A549 treated with CpdA at 1 μM for 4 hours (cell line): ENCODE measurements around the gene TMEM272. TPM values are rescaled to one million over a fixed set of nuclear protein-coding genes. Genes with fewer than 3 reads are reported as not detected.

Experiments
- total RNA-seq: library from RNA; stranded (reverse); fragments of 200-300 nt; extraction: Qiagen RNA extraction; gene quantifications from 5 replicates; pipeline ENCODE4 v1.2.3, GENCODE V29; 2022; ENCODE audit warnings: low read depth

The TMEM272 gene, protein sequence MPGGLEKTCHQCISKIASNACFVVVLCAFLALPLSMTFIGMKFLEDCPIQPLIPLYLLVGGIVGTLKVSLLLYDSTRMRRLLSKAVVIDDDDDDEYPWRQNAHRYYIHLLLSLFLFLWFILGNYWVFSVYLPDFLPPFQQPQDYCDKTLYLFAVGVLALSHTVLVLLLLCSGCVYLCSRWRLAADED
- total RNA-seq, result 0.01 TPM in 1 of 5 replicates, not detected in the others

DNA sequence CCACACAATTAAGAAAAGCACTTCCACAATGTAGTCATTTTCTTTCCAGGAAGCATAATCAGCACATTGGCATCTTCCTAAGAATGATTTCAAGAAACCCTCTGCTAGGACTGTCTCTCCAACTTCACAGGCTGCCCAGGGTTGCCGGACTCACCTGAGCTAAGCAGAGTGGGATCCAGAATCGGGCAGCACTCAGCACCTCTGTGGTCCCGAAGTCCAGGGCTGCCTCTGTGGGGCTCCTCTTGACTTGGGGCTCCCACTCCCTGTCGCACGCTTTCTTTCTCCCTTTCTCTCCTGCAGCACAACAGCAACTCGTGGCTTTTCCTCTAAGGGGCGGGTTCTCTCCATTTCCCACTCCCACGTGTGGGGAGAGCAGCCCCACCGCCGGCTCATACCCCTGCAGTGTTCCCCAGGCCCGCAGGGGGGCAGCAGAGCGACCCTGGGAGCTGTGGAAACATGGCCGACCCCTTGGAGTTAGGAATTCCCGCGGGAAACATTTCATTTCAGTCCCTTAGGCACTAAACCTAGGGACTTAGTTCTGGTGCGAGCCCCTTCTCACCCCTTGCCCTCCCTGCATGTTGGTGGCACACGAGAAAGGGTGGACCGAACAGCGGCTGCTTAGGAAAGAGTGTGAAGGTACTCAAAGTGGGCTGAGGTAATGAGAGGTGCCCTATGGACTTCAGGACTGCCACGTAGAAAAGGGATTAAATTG, at the start of gene TMEM272:
TMEM272 (minus strand) TSS at position 316 of the 712 bp plus-strand sequence. CDS start 6,647 bp downstream, outside the sequence.

DNA sequence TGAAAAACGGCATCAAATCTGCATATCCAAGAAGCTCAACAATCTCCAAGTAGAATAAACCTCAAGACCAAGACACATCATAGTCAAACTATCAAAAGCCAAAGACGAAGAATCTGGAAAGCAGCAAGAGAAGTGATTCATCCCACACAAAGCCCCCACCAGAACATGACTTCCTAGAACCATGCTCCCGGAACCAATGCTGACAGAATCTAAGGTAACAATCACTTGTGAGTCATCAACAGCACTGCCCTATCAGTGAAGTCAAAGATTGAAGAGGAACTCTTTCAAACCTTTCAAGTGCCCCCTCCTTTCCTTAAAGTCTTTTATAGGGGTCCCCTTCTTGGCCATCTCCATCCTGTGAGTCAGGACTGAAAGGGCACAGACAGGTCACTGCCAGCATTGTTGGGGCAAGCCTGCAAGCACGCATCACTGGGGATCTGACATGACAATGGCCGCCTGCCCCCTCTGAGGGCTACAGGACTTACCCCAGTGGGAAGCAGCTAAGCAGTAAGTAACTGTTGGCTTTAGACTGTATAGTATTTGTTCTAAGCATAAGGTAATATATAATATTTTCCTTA, 16.8 kb upstream of the TMEM272 start, which contains the start of gene CCDC70:
CCDC70 (plus strand) TSS at position 247 of the 578 bp plus-strand sequence. CDS start 3,443 bp downstream, outside the sequence.

DNA sequence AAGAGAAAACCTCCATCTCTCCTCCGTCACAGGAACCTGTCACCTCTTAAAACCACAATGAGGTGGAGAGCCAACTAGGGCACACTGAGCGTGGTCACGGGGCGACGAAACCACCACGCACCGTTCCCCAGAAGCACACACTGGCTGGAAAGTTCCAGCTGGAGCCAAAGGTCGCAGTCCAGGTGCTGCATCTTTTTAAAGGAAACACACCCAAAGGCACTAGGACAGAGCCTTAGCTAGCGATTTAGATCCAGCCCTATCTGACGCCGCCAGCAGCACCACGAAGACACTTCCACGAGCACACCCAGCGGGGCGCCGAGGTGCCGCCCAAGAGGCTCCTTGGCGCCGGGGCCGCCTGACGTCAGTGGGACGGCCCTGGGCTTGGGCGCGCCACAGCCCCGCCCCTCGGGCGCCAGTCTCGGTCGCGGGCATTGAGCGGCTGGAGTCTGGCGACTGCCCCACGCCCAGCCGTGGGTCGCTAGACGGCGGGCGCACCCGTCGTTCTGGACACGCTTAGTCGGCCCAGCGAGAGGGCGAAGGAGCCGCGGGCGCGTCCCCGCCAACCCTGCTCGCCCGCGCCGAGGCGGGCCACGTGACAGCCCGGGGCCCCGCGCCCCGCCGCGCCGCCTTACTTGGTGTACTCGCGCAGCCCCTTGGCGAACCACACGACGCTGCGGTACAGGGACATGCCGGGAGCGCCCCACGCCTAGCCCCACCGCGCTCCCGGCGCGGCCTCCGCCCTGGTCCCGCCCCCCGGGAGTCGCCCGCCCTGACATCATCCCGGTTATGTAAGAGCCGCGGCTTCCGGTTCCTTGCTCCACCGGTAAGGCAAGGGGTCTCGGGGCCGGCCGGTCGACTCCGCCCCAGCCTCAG, 41.3 kb downstream of the TMEM272 start, which contains the start of gene DHRS12:
DHRS12 (minus strand) TSS at position 742 of the 873 bp plus-strand sequence. CDS start 4,504 bp downstream, outside the sequence.

Other genes with a start within 250 kb of the TMEM272 start
- 3.2 to 5.7 TPM (median 4.3 TPM) in 5 replicates for gene DHRS12, start 41.0 kb downstream of the TMEM272 start, total RNA-seq
- gene CCDC70, start 16.8 kb upstream of the TMEM272 start, total RNA-seq, result 0.05 to 0.15 TPM in 2 of 5 replicates, not detected in the others
- 1.6 to 2.6 TPM (median 2.5 TPM) in 5 replicates for gene ATP7B, start 166.3 kb upstream of the TMEM272 start, total RNA-seq
- 7.8 to 11.9 TPM (median 8.4 TPM) in 5 replicates for gene ALG11, start 167.2 kb upstream of the TMEM272 start, total RNA-seq
- gene UTP14C, start 179.5 kb upstream of the TMEM272 start, total RNA-seq, result 5.9 to 8.5 TPM (median 7.4 TPM) in 5 replicates